HEK293 (cell line): ENCODE data around the gene KAT7.

ENCODE experiments used
- CTCF ChIP-seq: fragments of 450-650 bp; formaldehyde crosslinking; IDR thresholded peaks from 2 replicates; pipeline ENCODE4 v1.5.1; 2016; ENCODE audit warnings: missing biosample characterization, missing genetic modification characterization
- HOXA7 ChIP-seq: sonication (generic); formaldehyde crosslinking; IDR thresholded peaks from 2 replicates; pipeline ENCODE4 v1.8.1; 2022; ENCODE audit warnings: missing genetic modification reagents, borderline replicate concordance
- HOXC10 ChIP-seq: sonication (generic); formaldehyde crosslinking; IDR thresholded peaks from 2 replicates; pipeline ENCODE4 v1.8.1; 2023; ENCODE audit warnings: mild to moderate bottlenecking, missing genetic modification reagents
- PRDM10 ChIP-seq: fragments of 450-650 bp; formaldehyde crosslinking; IDR thresholded peaks from 2 replicates; pipeline ENCODE4 v1.5.1; 2016; ENCODE audit warnings: missing biosample characterization, missing genetic modification characterization
- SALL2 ChIP-seq: fragments of 450-650 bp; formaldehyde crosslinking; IDR thresholded peaks from 2 replicates; pipeline ENCODE4 v1.5.0; 2017; ENCODE audit warnings: missing biosample characterization, mild to moderate bottlenecking, missing genetic modification characterization, borderline replicate concordance
- TSHZ1 ChIP-seq: fragments of 450-650 bp; formaldehyde crosslinking; IDR thresholded peaks from 2 replicates; pipeline ENCODE4 v1.5.1; 2016; ENCODE audit warnings: missing biosample characterization, missing genetic modification characterization, borderline replicate concordance
- ZFP37 ChIP-seq: fragments of 450-650 bp; formaldehyde crosslinking; IDR thresholded peaks from 2 replicates; pipeline ENCODE4 v1.5.1; 2016; ENCODE audit warnings: missing biosample characterization, missing genetic modification characterization
- ZNF274 ChIP-seq, 2 experiments: fragments of 200-500 bp in 1 of 2; fragments of 450-650 bp in 1 of 2; sonication (Bioruptor generic) in 1 of 2; formaldehyde crosslinking in 1 of 2; IDR thresholded peaks; 2 replicates each; pipeline versions ENCODE4 v1.5.1 to v1.6.1; 2014 to 2016; ENCODE audit warnings: borderline replicate concordance in 1 of 2, inconsistent platforms in 1 of 2, low read length in 1 of 2, missing biosample characterization in 1 of 2, missing genetic modification characterization in 1 of 2
- ZNF350 ChIP-seq: fragments of 450-650 bp; formaldehyde crosslinking; IDR thresholded peaks from 2 replicates; pipeline ENCODE4 v1.5.0; 2017; ENCODE audit warnings: missing biosample characterization, mild to moderate bottlenecking, missing genetic modification characterization
- ZNF785 ChIP-seq: fragments of 450-650 bp; formaldehyde crosslinking; IDR thresholded peaks from 2 replicates; pipeline ENCODE4 v1.5.1; 2016; ENCODE audit warnings: missing biosample characterization, missing genetic modification characterization

GRCh38 chr17:49859991-49860953, 71.8 kb downstream of the KAT7 start:
- TF ChIP-seq ZNF274 (IDR thresholded peaks at IDR 0.05; ENCODE audit: low read length) = no peak
- no peak for TF ChIP-seq ZNF274 (tag by site-specific recombination; IDR thresholded peaks at IDR 0.05; ENCODE audit: borderline replicate concordance)
- no peak for TF ChIP-seq ZFP37 (tag by site-specific recombination)
- TF ChIP-seq PRDM10 (tag by site-specific recombination) = no peak
- no peak for TF ChIP-seq HOXC10 (CRISPR knock-in tag)
- TF ChIP-seq TSHZ1 = no peak
- TF ChIP-seq ZNF785 (tag by site-specific recombination) = no peak
- no peak for TF ChIP-seq ZNF350 (tag by site-specific recombination)
- no peak for TF ChIP-seq SALL2 (tag by site-specific recombination)
- no peak for TF ChIP-seq CTCF
- TF ChIP-seq HOXA7 (CRISPR knock-in tag) = no peak
